Measurements from ENCODE around the gene PTHLH.

Gene PTHLH

GRCh38 chr12:27934276-27934675 lies 38.3 kb downstream of the PTHLH start:
- DNase-seq: no peak

DNA sequence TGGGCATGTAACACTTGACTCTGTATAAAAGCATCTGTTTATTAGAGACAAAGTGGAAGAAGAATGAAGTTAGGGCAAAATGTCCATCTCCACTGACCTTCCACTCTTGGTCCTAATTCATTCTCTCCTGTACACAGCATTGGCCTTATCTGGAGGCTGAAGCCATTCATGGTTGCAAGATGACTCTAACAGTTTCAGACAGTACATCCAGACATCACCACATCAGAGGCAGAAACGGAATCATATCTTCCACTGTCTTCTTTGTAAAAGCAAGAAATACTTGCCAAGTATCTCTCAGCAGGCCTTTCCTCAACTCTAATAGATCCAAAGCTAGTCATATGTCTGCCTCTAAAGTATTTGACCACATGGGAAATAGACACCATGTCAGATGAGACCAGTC lies 41.1 kb downstream of the PTHLH start:
- DNase-seq: no peak

- no peak for DNase-seq
These were observed 45.2 kb downstream of the PTHLH start for GRCh38 chr12:27927347-27927746.

GRCh38 chr12:27924350-27925135 lies 48.0 kb downstream of the PTHLH start:
- no peak for DNase-seq

DNA sequence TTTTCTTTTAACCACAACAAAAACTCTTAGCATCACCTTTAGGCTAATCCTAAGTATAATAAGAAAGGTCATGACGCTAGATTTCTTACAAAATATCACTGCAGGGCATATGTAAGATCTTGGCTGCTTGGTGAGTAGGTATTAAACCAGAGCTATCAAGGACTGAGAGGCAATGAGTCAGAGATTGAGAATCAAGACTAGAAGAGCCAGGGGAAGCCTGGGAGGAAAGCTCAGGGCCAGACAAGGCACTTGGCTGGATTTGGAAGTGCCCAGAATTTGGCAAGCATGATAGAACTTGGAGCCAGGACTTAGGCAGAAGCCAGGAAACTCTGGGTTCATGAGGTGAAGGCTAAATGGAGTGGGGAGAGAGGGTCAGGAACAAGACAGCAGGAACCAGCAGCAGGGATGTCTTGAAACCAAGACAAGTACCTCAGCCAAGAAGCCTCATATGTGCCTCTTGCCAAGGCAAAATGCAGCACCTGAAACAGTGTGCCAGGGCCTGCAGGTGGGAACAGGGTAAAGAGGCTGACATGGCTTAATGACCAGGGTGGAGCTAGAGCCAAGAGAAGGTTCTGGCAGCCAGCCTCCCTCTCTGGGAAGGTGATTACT lies 49.9 kb downstream of the PTHLH start:
- no peak for DNase-seq

DNA sequence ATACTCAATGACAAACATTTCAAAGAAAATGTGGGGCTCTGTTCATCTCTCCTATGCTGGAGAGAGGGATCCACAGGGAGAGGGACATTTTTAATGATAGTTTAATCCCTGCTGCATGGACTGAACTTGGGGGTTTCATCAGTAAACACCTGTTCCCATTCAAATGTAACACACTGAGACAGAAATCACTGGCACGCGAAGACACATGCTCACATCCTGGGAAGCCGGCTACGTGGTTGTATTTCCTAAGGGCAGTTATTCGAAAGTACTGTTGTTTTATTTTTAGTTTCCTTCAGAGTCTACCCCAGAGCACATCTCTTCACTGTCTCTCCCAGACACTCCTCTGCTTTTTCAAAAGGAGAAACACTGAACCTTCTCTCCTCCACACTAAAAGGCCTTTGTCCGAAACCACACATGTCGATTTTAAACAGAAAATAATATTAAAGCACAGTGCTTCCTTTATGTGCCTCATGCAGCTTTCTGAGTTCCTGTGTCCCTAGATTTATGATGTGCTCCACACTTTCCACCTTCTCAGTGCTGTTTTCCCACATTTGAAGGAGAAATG lies 52.8 kb downstream of the PTHLH start:
- DNase-seq: no peak

GRCh38 chr12:27915536-27915935 lies 57.0 kb downstream of the PTHLH start:
- DNase-seq: no peak

- no peak for DNase-seq
These were observed 57.5 kb downstream of the PTHLH start for GRCh38 chr12:27915021-27915420.

DNA sequence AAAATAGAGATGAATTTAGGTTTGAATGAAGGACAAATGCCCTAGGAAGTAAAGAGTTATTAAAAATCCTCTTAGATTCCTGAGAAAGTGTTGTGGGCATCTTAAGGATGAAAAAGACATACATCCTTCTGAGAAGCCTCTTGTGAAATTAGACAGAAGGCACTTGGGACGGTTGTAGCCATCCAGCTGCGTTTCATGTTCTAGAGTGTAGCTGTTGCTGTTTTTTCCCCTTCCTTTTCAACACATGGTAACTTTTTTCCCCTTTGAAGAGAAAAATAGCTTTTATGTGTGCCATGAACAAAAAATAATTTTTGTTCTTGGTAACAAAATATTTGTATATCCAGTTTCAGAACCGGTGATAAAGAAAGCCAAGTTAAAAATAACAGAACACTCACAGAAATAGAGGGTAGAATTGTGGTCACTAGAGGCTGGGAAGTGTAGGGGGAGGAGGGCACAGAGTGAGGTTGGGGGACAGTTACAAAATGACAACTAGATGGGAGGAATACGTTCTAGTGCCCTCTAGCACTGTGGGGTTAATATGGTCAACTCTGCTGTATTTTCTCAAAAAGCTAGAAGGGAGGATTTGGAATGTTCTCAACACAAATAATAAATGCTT lies 58.4 kb downstream of the PTHLH start:
- DNase-seq: no peak

DNA sequence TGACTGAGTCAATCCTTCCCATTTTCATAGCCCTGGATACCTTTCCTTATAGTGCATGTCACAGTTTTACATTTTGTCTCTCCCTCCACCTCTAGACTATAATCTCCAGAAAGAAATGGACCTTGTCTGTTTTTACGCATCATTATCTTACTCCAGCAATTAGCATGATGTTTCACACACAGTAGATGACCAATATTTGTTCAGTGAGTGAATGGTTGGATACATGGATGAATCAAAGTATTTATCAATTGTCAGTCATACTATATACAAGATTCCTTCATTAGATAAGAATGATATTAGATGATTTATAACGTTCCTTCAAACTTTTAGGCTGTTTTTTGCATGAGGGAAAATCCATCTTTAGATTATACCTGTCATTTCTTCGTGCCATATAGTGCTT lies 61.1 kb downstream of the PTHLH start:
- no peak for DNase-seq

Data from inflammatory macrophage (primary cell).